T-cell (primary cell): ENCODE results near the gene AHCYL1. TPM values are rescaled to one million over a fixed set of nuclear protein-coding genes. Genes with fewer than 3 reads are reported as not detected.

ENCODE experiments used
- ATAC-seq, 4 experiments: fragments of 200-7000 bp in 3 of 4; fragments of 150-1000 bp in 1 of 4; cut with Tn5 transposase; replicated peaks in 1 of 4; 1 replicate in 3 of 4; 2 replicates in 1 of 4; pipeline ENCODE4 v1.10.0; 2021; ENCODE audit warnings: moderate library complexity in 3 of 4, mild to moderate bottlenecking in 2 of 4, moderate number of reproducible peaks in 1 of 4
- CTCF ChIA-PET, 2 donors: fragments of 300-600 bp; sonication (Branson Sonifier 250); formaldehyde crosslinking; loops; one replicate each; lab custom pipeline; 2022; ENCODE audit warnings: antibody characterized with exemption in 2 of 2; lab: Charles Lee
- POLR2A ChIA-PET, 2 donors: fragments of 300-600 bp; sonication (Branson Sonifier 250); formaldehyde crosslinking; loops; one replicate each; lab custom pipeline; 2022; ENCODE audit warnings: antibody characterized with exemption in 2 of 2; lab: Charles Lee
- DNase-seq, 35 experiments: peaks; one replicate each; pipeline versions ENCODE4 v3.0.0 to v3.0.0-alpha.2; 2013 to 2023
- H3K27ac ChIP-seq: one replicate; pipeline ENCODE4 v1.5.1; 2013; ENCODE audit warnings: low read length
- H3K27me3 ChIP-seq, 2 experiments: replicated peaks in 1 of 2; 1 replicate in 1 of 2; 2 replicates in 1 of 2; pipeline versions ENCODE4 v1.6.1 to v1.7.0; 2013; ENCODE audit warnings: low read length in 1 of 2, mixed read lengths in 1 of 2; ENCODE audit not compliant: control insufficient read depth in 2 of 2, insufficient read depth in 2 of 2; ENCODE audit errors: extremely low read depth in 1 of 2
- H3K36me3 ChIP-seq, 2 donors: 1 replicate in 1 of 2; 2 replicates in 1 of 2; pipeline versions ENCODE4 v1.6.1 to v1.7.0; 2013; ENCODE audit warnings: low read length in 1 of 2; ENCODE audit not compliant: control insufficient read depth in 2 of 2, insufficient read depth in 1 of 2; ENCODE audit errors: extremely low read depth in 1 of 2
- H3K4me1 ChIP-seq, 2 experiments: 1 replicate in 1 of 2; 2 replicates in 1 of 2; pipeline versions ENCODE4 v1.6.1 to v1.7.0; 2013; ENCODE audit warnings: low read length in 2 of 2, mixed read lengths in 1 of 2; ENCODE audit not compliant: insufficient read depth in 2 of 2, control insufficient read depth in 1 of 2; ENCODE audit errors: extremely low read depth in 1 of 2
- H3K4me3 ChIP-seq, 2 donors: 1 replicate in 1 of 2; 2 replicates in 1 of 2; pipeline versions ENCODE4 v1.5.1 to v1.7.0; 2013; ENCODE audit warnings: mild to moderate bottlenecking in 2 of 2, low read length in 1 of 2, moderate library complexity in 1 of 2; ENCODE audit not compliant: control insufficient read depth in 1 of 2; ENCODE audit errors: extremely low read depth in 1 of 2
- H3K9me3 ChIP-seq: 2 replicates; pipeline ENCODE4 v1.7.0; 2013
- H3K27ac Mint-ChIP-seq, 2 donors: one replicate each; pipeline ENCODE4 v1.8.0; 2020 to 2021; ENCODE audit warnings: mild to moderate bottlenecking in 2 of 2, mixed read lengths in 2 of 2
- H3K27me3 Mint-ChIP-seq, 2 donors: one replicate each; pipeline ENCODE4 v1.8.0; 2021 to 2022; ENCODE audit warnings: mixed read lengths in 2 of 2
- H3K36me3 Mint-ChIP-seq: one replicate; pipeline ENCODE4 v1.8.0; 2021; ENCODE audit warnings: mixed read lengths
- H3K4me1 Mint-ChIP-seq, 3 donors: one replicate each; pipeline ENCODE4 v1.8.0; 2020 to 2022; ENCODE audit warnings: mixed read lengths in 3 of 3, mild to moderate bottlenecking in 1 of 3
- H3K4me3 Mint-ChIP-seq, 3 donors: one replicate each; pipeline ENCODE4 v1.8.0; 2020 to 2022; ENCODE audit warnings: mild to moderate bottlenecking in 3 of 3, mixed read lengths in 3 of 3, moderate library complexity in 3 of 3
- H3K9me3 Mint-ChIP-seq, 3 donors: one replicate each; pipeline ENCODE4 v1.8.0; 2020 to 2022; ENCODE audit warnings: mixed read lengths in 3 of 3
- WGBS: methylation state at CpG from one replicate; pipeline ENCODE4 v1.1.5; 2013; ENCODE audit warnings: missing lambda C conversion rate; ENCODE audit not compliant: insufficient coverage; 5-methylcytosine and 5-hydroxymethylcytosine counted together
- total RNA-seq, 35 experiments: library from RNA in 6 of 35; stranded (reverse) in 6 of 35; fragments of 120-200 nt in 1 of 35; gene quantifications; one replicate each; pipeline versions ENCODE4 v1.2.1 to v1.2.4 and lab custom pipeline; 2013 to 2026

The AHCYL1 gene
- total RNA-seq = 10 to 100 TPM; 23.0 to 41.6 (median 38.9) TPM
- 27.1 TPM for total RNA-seq (2013)
- 26.5 to 103 (median 54.5) reads per million in 29 experiments for total RNA-seq (lab: John Stamatoyannopoulos, UW)

DNA sequence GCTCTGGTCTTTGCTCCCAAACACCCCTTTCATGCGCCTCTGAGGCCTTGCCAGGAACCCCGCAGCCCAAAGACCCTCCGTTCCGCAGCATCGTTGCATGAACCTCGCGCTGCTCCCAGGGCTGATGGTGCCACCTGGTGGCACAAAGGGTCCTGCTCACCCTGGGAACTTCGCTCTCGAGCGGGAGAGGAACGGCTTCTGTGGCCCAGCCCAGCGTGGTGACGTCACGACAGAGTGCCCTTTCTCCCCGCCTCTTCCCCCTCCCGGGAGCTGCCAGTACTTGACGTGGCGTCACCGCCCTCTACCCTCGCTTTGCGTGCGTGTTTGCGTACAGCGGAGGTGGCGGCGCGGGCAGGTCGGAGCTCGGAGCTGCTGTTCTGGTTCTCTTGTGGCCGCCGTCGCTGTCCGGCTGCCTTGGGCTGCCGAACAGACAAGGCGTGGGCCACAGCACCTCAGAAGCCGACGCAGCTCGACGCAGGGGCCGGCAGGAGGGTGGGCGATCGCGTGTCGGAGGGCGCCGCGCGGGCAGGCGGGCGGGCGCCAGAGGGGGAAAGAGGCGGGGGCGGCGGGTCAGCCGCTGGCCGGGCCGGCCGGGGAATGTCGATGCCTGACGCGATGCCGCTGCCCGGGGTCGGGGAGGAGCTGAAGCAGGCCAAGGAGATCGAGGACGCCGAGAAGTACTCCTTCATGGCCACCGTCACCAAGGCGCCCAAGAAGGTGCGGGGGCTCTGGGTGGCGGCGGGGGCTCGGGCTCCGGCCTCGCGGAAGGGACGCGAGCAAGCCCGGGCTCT is at the start of gene AHCYL1:
Gene AHCYL1, plus strand, starts transcription at position 310 of the 791 bp plus-strand sequence. Its CDS starts 288 bp downstream, at position 598.
- peak within 1 kb of the TSS; percentile 62 for H3K27ac ChIP-seq
- WGBS = 1% methylated on average over 76 of the region's 79 CpGs
- POLR2A ChIA-PET = interaction anchor here (0.5 to 1.6 kb wide), 4 partner anchors 208 to 355 kb away, joined by 3 to 13 read pairs (median 4); partner anchors contain the start of gene RBM15 (in 1 of the 2)
- no peaks in the 10 kb centered on the region for H3K27me3 ChIP-seq
- H3K4me1 ChIP-seq = peaks cover 13 to 17% of the 10 kb centered on the region in 2 experiments
- H3K4me3 ChIP-seq = peak within 1 kb of the TSS; percentile 87 to 88
- Mint-ChIP-seq H3K36me3 (peaks cover 5% of the 10 kb centered on the region), H3K4me1 (peaks cover 28 to 43% (median 42%) of the 10 kb centered on the region in 3 donors), H3K4me3 (peak within 1 kb of the TSS; percentile 97 to 98 (median 98)), H3K27me3 (no peaks in the 10 kb centered on the region), H3K9me3 (no peaks in the 10 kb centered on the region), H3K27ac (peak within 1 kb of the TSS; percentile 95 to 98)
- CTCF ChIA-PET = interaction anchor here (0.5 to 10.6 kb wide), 38 partner anchors 8 to 708 kb away, joined by 3 to 254 read pairs (median 5); partner anchors contain the start of genes GNAI3 (in 2 of the 2), AMPD2 (in 1 of the 2), GNAT2 (in 1 of the 2) and STRIP1 (in 1 of the 2)
- H3K36me3 ChIP-seq = no peaks in the 10 kb centered on the region
- ATAC-seq = peak; percentile 98 to 99 (median 99)
- DNase-seq = peak; percentile 97 to 100 (median 99)
- H3K9me3 ChIP-seq = no peaks in the 10 kb centered on the region

DNA sequence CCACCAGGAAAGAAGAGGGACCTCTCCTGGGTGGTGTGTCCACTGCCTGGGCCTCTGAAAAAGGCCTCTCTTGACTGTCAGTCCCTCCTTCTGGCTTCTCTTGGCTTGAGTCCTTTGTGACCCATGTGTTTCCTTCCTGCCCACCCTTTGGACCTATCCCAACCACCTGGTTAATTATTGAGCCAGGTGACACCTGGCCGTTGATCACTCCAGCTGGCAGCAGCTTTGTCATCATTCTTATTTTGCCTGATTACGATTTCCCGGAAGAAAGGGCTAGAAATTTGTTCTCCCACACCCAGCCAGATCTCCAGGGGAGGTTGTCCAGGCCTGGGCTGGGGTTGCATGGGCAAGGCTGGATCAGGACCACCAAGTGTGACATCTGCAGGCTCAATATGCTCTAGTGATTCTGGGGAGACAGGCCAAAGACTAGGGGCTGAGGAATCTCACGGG is 49.1 kb upstream of the AHCYL1 start:
- WGBS = 90% methylated on average over 2 of the region's 4 CpGs
- Mint-ChIP-seq H3K9me3 (peaks cover 4 to 24% (median 16%) of the 10 kb centered on the region in 3 donors), H3K36me3 (peaks cover 16% of the 10 kb centered on the region), H3K27ac (no peak overlapping the region), H3K4me3 (no peak overlapping the region), H3K4me1 (peaks cover 4 to 10% (median 6%) of the 10 kb centered on the region in 3 donors), H3K27me3 (peaks cover 0 to 4% of the 10 kb centered on the region in 2 donors)
- H3K27me3 ChIP-seq = no peaks in the 10 kb centered on the region
- peaks cover 0 to 9% of the 10 kb centered on the region in 2 experiments for H3K4me1 ChIP-seq
- ChIA-PET CTCF (no interaction called here), POLR2A (no interaction called here)
- no peaks in the 10 kb centered on the region for H3K36me3 ChIP-seq
- no peak overlapping the region for H3K4me3 ChIP-seq
- no peak for DNase-seq
- ATAC-seq = no peak
- no peak overlapping the region for H3K27ac ChIP-seq
- no peaks in the 10 kb centered on the region for H3K9me3 ChIP-seq

- no peak overlapping the region for H3K27ac Mint-ChIP-seq
- Histone ChIP-seq H3K9me3 (no peaks in the 10 kb centered on the region), H3K27me3 (no peaks in the 10 kb centered on the region), H3K4me3 (no peak overlapping the region), H3K36me3 (no peaks in the 10 kb centered on the region), H3K27ac (no peak overlapping the region), H3K4me1 (peaks cover 0 to 9% of the 10 kb centered on the region in 2 experiments)
- H3K4me3 Mint-ChIP-seq = no peak overlapping the region
- POLR2A ChIA-PET = no interaction called here
- ATAC-seq = no peak
- peaks cover 4 to 24% (median 16%) of the 10 kb centered on the region in 3 donors for H3K9me3 Mint-ChIP-seq
- peaks cover 0 to 4% of the 10 kb centered on the region in 2 donors for H3K27me3 Mint-ChIP-seq
- WGBS = no CpG with 5 or more reads among the region's 1 CpG
- CTCF ChIA-PET = no interaction called here
- peaks cover 16% of the 10 kb centered on the region for H3K36me3 Mint-ChIP-seq
- DNase-seq = no peak
- peaks cover 4 to 10% (median 4%) of the 10 kb centered on the region in 3 donors for H3K4me1 Mint-ChIP-seq
These were observed 46.8 kb upstream of the AHCYL1 start for GRCh38 chr1:109937738-109938137.

- ChIA-PET POLR2A (interaction anchor here (0.7 kb wide), 2 partner anchors 21 to 25 kb away, joined by 3 to 4 read pairs; no protein-coding TSS in a partner anchor), CTCF (interaction anchor here in 1 of 2 donors (0.6 kb wide), 1 partner anchor 926 kb away, joined by 5 read pairs; no protein-coding TSS in a partner anchor)
- no peak for DNase-seq
- H3K4me3 Mint-ChIP-seq = no peak overlapping the region
- peaks cover 4 to 24% (median 16%) of the 10 kb centered on the region in 3 donors for H3K9me3 Mint-ChIP-seq
- peaks cover 16% of the 10 kb centered on the region for H3K36me3 Mint-ChIP-seq
- no CpG with 5 or more reads among the region's 2 CpGs for WGBS
- H3K27ac ChIP-seq = no peak overlapping the region
- no peaks in the 10 kb centered on the region for H3K9me3 ChIP-seq
- peaks cover 0 to 8% of the 10 kb centered on the region in 2 experiments for H3K4me1 ChIP-seq
- ATAC-seq = no peak
- H3K27me3 ChIP-seq = peaks cover 0 to 2% of the 10 kb centered on the region in 2 experiments
- peaks cover 0 to 5% of the 10 kb centered on the region in 2 donors for H3K27me3 Mint-ChIP-seq
- H3K4me1 Mint-ChIP-seq = peaks cover 3 to 5% (median 4%) of the 10 kb centered on the region in 3 donors
- H3K27ac Mint-ChIP-seq = no peak overlapping the region
- H3K4me3 ChIP-seq = no peak overlapping the region
- no peaks in the 10 kb centered on the region for H3K36me3 ChIP-seq
These were observed 46.0 kb upstream of the AHCYL1 start for GRCh38 chr1:109938556-109938955.

DNA sequence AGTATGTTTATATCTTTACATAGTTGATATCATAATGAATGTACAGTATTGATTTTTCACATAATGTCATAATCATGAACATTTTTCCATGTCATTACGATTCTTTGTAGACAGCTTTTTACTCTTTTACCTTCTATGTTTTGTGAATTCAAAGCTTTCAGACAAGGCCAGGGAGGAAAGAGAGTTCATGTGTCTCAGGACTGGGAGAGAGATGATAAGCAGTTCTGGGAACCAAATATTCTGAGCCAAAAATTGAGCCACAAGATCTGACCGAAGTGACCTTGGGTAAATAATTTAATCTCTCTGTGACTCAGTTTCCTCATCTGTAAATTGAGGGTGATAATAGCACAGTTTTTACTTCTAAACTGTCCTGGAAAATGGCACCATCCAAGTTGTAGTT is 42.1 kb upstream of the AHCYL1 start:
- Histone ChIP-seq H3K36me3 (no peaks in the 10 kb centered on the region), H3K9me3 (no peaks in the 10 kb centered on the region), H3K4me1 (no peaks in the 10 kb centered on the region), H3K4me3 (no peak overlapping the region), H3K27me3 (peaks cover 0 to 2% of the 10 kb centered on the region in 2 experiments), H3K27ac (no peak overlapping the region)
- Mint-ChIP-seq H3K4me1 (peaks cover 4 to 8% (median 7%) of the 10 kb centered on the region in 3 donors), H3K27ac (no peak overlapping the region), H3K36me3 (peaks cover 5% of the 10 kb centered on the region), H3K9me3 (peaks cover 9 to 13% (median 10%) of the 10 kb centered on the region in 3 donors), H3K27me3 (peaks cover 6% of the 10 kb centered on the region in 2 donors), H3K4me3 (no peak overlapping the region)
- ChIA-PET POLR2A (interaction anchor here in 1 of 2 donors (0.6 kb wide), 1 partner anchor 366 kb away, joined by 3 read pairs; no protein-coding TSS in a partner anchor), CTCF (no interaction called here)
- no peak for ATAC-seq
- WGBS = 88% methylated on average over 1 of the region's 2 CpGs
- no peak for DNase-seq

DNA sequence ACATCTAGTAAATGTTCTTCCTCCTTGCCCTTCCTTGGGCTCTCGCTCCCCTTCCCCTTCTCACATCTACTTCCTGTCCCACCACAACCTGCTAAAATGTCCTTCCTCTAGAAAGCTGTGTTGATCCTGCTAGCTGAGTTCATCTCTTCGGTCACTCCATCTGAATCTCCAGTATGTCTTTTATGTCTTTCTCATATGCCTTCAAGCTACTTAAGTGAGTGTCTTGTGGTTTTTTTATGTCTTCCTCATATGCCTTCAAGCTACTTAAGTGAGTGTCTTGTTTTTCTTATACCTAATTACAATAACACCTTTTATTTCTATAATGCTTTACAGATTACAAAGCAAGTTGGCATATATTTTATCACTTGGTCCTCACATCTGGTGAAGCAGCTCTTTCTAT is 40.0 kb upstream of the AHCYL1 start:
- Mint-ChIP-seq H3K9me3 (peaks cover under 1 to 6% (median under 1%) of the 10 kb centered on the region in 3 donors), H3K27ac (no peak overlapping the region), H3K27me3 (peaks cover 5 to 6% of the 10 kb centered on the region in 2 donors), H3K4me3 (no peak overlapping the region), H3K4me1 (peaks cover 4 to 8% (median 7%) of the 10 kb centered on the region in 3 donors), H3K36me3 (peaks cover under 1% of the 10 kb centered on the region)
- DNase-seq (no peak), ATAC-seq (no peak)
- Histone ChIP-seq H3K27me3 (peaks cover 0 to 2% of the 10 kb centered on the region in 2 experiments), H3K27ac (no peak overlapping the region), H3K4me1 (no peaks in the 10 kb centered on the region), H3K4me3 (no peak overlapping the region), H3K36me3 (no peaks in the 10 kb centered on the region), H3K9me3 (no peaks in the 10 kb centered on the region)
- WGBS = 46% methylated on average over 1 of the region's 2 CpGs
- CTCF ChIA-PET = no interaction called here
- POLR2A ChIA-PET = interaction anchor here in 1 of 2 donors (0.6 kb wide), 1 partner anchor 350 kb away, joined by 3 read pairs; no protein-coding TSS in a partner anchor
